ENCODE results near the gene VDR. TPM values are rescaled to one million over a fixed set of nuclear protein-coding genes. Genes with fewer than 3 reads are reported as not detected.

Gene VDR
- total RNA-seq, 2 experiments from 2014 or later, result 108 to 124 TPM

DNA sequence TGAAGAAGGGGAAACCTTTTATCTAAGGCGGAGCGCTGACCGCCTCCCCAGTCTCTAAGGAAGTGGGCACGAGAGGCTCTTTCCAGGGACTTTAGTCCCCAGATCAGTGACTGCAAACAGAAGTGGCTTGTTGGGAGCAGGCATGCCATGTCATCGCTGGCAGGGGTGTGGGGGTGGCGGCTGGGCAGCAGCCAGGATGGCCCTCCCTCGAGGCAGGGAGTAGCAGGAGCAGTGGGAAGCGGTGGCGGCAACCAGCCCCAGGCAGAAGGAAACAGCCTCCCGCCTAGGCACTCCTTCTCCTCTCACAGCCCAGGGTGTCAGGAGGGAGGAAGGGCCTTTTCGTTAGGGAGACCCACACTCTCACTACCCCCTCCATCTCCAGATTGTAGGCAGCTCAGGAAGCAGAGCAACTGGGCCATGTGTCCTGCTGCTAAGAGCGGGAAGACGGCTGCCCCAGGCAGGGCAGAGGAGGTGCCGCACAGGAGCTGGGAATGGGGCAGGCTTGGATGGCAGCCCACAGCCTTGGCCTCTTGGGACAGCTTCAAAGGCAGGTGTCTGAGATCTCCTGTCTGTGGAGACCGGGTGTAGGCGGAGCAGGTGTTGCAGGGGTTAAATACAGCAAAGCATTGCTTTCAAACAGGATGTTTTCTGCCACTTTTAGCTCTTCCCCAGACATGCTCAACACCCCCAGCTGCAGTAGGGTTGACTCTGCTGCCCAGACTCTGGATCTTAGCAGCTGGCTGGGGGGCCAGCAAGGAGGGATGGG, 21.8 kb downstream of the VDR start:
- intact Hi-C loops (cut with DNase I, micrococcal nuclease), result loop anchor here (10.0 kb wide), 2 partner anchors 302 to 488 kb away; partner anchors contain the start of gene CCDC184 (in 1 of the 2)
- ATAC-seq, result peak; percentile 14
- peaks cover 81% of the 10 kb centered on the region for H3K4me1 Mint-ChIP-seq
- H3K9me3 Mint-ChIP-seq (ENCODE audit: low read depth), result no peaks in the 10 kb centered on the region
- POLR2A ChIA-PET, result interaction anchor here (0.6 to 4.5 kb wide), 8 partner anchors 9 to 127 kb away, joined by 3 to 69 read pairs (median 8); partner anchors contain the start of gene VDR
- DNase-seq, result peak; percentile 70
- H3K4me3 Mint-ChIP-seq, result peak overlapping the region; percentile 78
- CTCF ChIA-PET, result interaction anchor here (0.5 to 3.3 kb wide), 15 partner anchors 8 to 141 kb away, joined by 3 to 17 read pairs (median 4); partner anchors contain the start of gene TMEM106C
- peaks cover 74% of the 10 kb centered on the region for H3K36me3 Mint-ChIP-seq (ENCODE audit: low read depth)
- peak overlapping the region; percentile 97 for H3K27ac Mint-ChIP-seq
- H3K27me3 Mint-ChIP-seq, result no peaks in the 10 kb centered on the region

DNA sequence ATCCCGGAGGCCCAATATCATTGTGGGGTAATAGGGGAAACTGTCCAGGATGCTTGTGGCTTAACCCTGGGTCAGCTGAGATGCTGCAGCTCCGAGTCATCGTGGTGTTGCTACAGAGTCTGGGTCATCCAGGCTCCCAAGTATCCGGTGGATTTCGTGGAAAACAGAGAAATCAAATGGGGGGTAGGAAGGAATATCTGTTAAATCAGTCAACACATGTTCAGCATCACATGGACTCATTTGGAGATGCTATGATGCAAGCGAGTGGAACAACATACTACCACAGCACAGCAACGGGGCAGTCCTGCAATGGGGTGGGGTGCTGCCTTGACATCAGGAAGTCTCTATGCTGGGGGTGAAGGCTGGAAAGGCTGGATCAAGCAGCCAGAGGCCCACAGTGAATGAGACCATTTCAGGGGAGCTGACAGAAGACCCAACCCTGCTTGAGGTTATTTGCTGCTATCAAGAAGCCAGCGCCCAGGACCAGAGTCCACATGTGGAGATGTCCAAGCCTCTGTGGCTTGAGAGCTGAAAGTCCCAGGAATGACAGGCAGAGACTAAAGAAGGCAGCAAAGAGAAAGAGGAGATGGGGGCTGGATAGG, 22.9 kb downstream of the VDR start:
- ATAC-seq (no peak), DNase-seq (peak; percentile 49)
- peaks cover 77% of the 10 kb centered on the region for H3K4me1 Mint-ChIP-seq
- H3K4me3 Mint-ChIP-seq, result peak overlapping the region; percentile 78
- H3K27me3 Mint-ChIP-seq, result no peaks in the 10 kb centered on the region
- H3K27ac Mint-ChIP-seq, result peak overlapping the region; percentile 84
- intact Hi-C loops (cut with DNase I, micrococcal nuclease), result loop anchor here (10.0 kb wide), 2 partner anchors 303 to 487 kb away; partner anchors contain the start of gene CCDC184 (in 1 of the 2)
- H3K36me3 Mint-ChIP-seq (ENCODE audit: low read depth), result peaks cover 76% of the 10 kb centered on the region
- no peaks in the 10 kb centered on the region for H3K9me3 Mint-ChIP-seq (ENCODE audit: low read depth)
- CTCF ChIA-PET, result interaction anchor here (0.6 to 2.0 kb wide), 4 partner anchors 14 to 71 kb away, joined by 3 to 5 read pairs (median 4); no protein-coding TSS in a partner anchor
- POLR2A ChIA-PET, result interaction anchor here (1.1 kb wide), 1 partner anchor 31 kb away, joined by 3 read pairs; no protein-coding TSS in a partner anchor

DNA sequence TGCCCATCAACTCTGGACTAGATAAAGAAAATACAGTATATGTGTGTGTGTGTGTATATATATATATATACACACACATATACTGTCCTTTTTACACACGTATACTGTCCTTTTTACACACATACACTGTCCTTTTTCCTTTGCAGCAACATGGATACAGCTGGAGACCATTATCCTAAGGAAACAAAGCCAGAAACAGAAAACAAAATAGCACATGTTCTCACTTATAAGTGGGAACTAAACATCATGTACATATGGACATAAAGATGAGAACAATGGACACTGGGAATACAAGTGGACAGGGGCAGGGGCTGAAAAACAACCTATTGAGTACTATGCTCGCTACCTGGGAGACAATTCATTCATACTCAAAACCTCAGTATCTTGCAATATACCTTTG, 23.7 kb downstream of the VDR start:
- Mint-ChIP-seq H3K9me3 (ENCODE audit: low read depth) (no peaks in the 10 kb centered on the region), H3K27ac (no peak overlapping the region), H3K36me3 (ENCODE audit: low read depth) (peaks cover 81% of the 10 kb centered on the region), H3K27me3 (no peaks in the 10 kb centered on the region), H3K4me3 (peak overlapping the region; percentile 50), H3K4me1 (peaks cover 76% of the 10 kb centered on the region)
- ChIA-PET POLR2A (no interaction called here), CTCF (interaction anchor here (1.0 to 2.0 kb wide), 5 partner anchors 10 to 71 kb away, joined by 3 to 5 read pairs (median 4); partner anchors contain the start of gene VDR)
- intact Hi-C loops (cut with DNase I, micrococcal nuclease), result loop anchor here (10.0 kb wide), 2 partner anchors 304 to 486 kb away; partner anchors contain the start of gene CCDC184 (in 1 of the 2)
- DNase-seq (no peak), ATAC-seq (no peak)

DNA sequence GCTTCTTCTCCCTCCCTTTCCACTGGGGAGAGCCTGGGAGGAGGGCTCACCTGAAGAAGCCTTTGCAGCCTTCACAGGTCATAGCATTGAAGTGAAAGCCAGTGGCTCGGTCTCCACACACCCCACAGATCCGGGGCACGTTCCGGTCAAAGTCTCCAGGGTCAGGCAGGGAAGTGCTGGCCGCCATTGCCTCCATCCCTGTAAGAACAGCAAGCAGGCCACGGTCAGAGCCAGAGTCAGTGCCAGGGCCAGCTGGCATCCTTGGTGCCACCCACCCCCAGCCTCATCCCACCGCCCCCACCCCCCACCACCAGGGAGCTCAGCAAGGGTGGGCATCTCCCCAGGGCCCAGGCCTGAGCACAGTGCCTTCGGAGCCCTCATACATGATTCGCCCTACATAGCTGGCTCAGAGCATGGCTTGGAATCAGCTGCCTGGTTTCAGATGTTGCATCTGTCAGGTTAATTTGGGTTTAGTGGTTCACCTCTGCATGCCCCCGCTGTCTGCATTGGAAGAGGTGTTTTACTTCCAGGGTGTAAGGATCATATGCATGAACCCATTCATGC, 25.8 kb downstream of the VDR start:
- H3K4me3 Mint-ChIP-seq, result no peak overlapping the region
- ATAC-seq (no peak), DNase-seq (no peak)
- ChIA-PET CTCF (interaction anchor here (1.6 kb wide), 1 partner anchor 11 kb away, joined by 4 read pairs; no protein-coding TSS in a partner anchor), POLR2A (interaction anchor here (0.6 to 1.1 kb wide), 2 partner anchors 9 to 10 kb away, joined by 3 read pairs; no protein-coding TSS in a partner anchor)
- no peaks in the 10 kb centered on the region for H3K9me3 Mint-ChIP-seq (ENCODE audit: low read depth)
- H3K27me3 Mint-ChIP-seq, result no peaks in the 10 kb centered on the region
- H3K27ac Mint-ChIP-seq, result peak overlapping the region; percentile 26
- intact Hi-C loops (cut with DNase I, micrococcal nuclease), result no loop called here
- H3K4me1 Mint-ChIP-seq, result peaks cover 56% of the 10 kb centered on the region
- H3K36me3 Mint-ChIP-seq (ENCODE audit: low read depth), result peaks cover 85% of the 10 kb centered on the region

DNA sequence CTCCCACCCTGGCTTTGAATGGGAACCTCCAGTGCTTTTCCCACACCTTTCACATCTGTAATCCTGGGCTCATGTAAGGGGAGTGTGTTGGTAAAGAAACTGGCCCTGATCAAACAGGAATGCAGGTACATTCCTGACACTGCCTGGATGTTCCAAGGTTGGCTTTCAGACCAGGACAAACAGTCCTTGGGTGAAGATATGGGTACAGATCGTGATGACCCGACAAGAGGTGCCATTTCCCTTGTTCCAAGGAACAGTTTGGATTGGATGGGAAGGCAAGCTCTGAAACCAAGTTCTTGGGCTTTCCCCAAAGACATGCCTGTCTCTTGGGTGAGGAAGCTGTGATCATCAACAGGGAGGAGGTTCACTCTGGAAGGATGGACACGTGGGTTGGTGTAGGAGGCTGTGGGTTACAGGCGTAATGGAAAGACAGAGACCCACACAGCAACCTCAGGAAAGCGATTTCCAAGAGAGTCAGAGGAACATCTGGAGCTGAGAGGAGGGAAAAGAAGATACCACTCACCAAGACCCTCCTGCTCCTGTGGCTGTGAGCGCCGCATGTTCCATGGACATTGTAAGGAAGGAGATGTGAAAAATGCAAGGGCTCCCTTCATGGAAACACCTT, 26.4 kb downstream of the VDR start:
- no peak overlapping the region for H3K27ac Mint-ChIP-seq
- ATAC-seq, result no peak
- CTCF ChIA-PET, result interaction anchor here (0.6 to 1.6 kb wide), 3 partner anchors 9 to 25 kb away, joined by 3 to 4 read pairs (median 3); no protein-coding TSS in a partner anchor
- H3K4me1 Mint-ChIP-seq, result peaks cover 52% of the 10 kb centered on the region
- no peaks in the 10 kb centered on the region for H3K27me3 Mint-ChIP-seq
- H3K9me3 Mint-ChIP-seq (ENCODE audit: low read depth), result no peaks in the 10 kb centered on the region
- no peak for DNase-seq
- intact Hi-C loops (cut with DNase I, micrococcal nuclease), result no loop called here
- POLR2A ChIA-PET, result interaction anchor here (1.1 kb wide), 1 partner anchor 10 kb away, joined by 3 read pairs; no protein-coding TSS in a partner anchor
- peaks cover 86% of the 10 kb centered on the region for H3K36me3 Mint-ChIP-seq (ENCODE audit: low read depth)
- H3K4me3 Mint-ChIP-seq, result no peak overlapping the region

DNA sequence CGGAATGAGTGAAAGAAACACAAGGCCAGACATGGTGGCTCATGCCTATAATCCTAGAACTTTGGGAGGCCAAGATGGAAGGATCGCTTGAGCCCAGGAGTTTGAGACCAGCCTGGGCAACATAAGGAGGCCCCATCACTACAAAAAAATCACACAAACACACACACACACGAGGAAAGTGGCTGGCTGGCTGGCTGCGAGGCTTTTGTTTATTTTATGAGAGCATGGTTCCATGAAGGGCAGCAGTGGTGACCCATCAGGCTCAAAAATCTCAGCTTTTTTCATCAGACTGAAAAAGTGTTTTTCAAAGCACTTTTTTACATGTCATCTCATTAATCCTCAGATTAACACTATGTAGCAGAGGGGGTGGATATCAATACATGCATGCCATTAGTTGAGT, 27.7 kb downstream of the VDR start:
- H3K27me3 Mint-ChIP-seq, result no peaks in the 10 kb centered on the region
- intact Hi-C loops (cut with DNase I, micrococcal nuclease), result no loop called here
- peaks cover 51% of the 10 kb centered on the region for H3K4me1 Mint-ChIP-seq
- no peak overlapping the region for H3K27ac Mint-ChIP-seq
- ChIA-PET POLR2A (no interaction called here), CTCF (no interaction called here)
- no peaks in the 10 kb centered on the region for H3K9me3 Mint-ChIP-seq (ENCODE audit: low read depth)
- H3K36me3 Mint-ChIP-seq (ENCODE audit: low read depth), result peaks cover 85% of the 10 kb centered on the region
- H3K4me3 Mint-ChIP-seq, result no peak overlapping the region
- ATAC-seq (no peak), DNase-seq (no peak)

DNA sequence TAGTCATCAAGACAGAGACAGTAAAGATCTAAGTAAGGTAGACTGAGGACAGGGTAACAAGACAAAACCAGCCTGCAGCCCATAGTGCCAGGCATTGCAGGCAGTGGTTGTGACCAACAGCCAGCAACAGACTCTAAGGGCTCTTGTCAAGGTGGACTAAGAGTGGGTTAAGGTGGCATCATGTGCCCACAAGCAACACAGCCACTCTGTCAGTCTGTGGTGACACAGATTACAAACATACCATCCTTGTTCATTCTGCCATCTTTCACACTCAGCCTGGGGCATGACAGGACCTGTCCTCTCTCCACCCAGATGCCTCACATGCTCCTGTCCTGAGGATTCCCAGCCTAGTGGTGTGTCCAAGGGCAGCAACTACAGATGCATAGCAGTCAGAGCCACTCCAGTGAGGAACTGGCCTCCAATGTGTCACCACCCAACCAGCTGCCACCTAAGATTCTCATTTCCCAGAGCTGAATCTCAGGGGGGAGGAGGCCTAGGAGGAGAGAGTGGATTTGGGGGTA, 28.3 kb downstream of the VDR start:
- no peak overlapping the region for H3K4me3 Mint-ChIP-seq
- ChIA-PET POLR2A (no interaction called here), CTCF (interaction anchor here (1.4 kb wide), 1 partner anchor 10 kb away, joined by 4 read pairs; no protein-coding TSS in a partner anchor)
- DNase-seq (no peak), ATAC-seq (peak; percentile 25)
- no peak overlapping the region for H3K27ac Mint-ChIP-seq
- peaks cover 85% of the 10 kb centered on the region for H3K36me3 Mint-ChIP-seq (ENCODE audit: low read depth)
- peaks cover 51% of the 10 kb centered on the region for H3K4me1 Mint-ChIP-seq
- H3K27me3 Mint-ChIP-seq, result no peaks in the 10 kb centered on the region
- intact Hi-C loops (cut with DNase I, micrococcal nuclease), result no loop called here
- H3K9me3 Mint-ChIP-seq (ENCODE audit: low read depth), result no peaks in the 10 kb centered on the region

DNA sequence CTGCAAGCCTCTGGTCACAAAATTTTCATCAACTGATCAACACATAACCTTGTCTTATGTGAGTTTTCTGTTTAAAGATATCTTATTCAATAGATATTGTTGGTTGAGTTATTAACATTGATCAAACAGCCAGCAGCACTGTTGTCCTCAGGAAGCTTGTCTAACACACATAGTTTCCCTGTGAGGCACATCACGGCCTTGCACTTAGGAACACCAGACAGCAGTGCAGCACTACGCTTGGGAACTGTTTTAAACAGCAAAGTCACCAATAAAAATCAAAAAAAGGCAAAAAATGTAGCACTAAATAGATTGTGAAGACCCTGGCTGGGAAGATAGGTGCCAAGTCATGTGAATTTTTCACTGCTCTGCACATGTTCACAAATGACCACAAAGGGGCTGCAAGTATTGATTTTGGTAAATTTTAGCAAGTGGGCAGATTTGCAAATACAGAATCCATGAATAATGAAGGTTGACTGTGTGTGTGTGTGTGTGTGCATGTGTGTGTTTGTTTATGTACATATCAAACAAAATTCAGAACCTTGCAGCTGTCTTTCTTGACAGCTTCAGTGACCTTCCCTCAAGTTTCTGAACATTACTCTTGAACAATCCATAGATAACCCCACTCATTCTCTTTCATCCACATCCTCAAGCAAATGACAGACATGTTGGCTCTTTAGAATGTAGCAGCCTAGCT, 28.9 kb downstream of the VDR start:
- Mint-ChIP-seq H3K4me1 (peaks cover 53% of the 10 kb centered on the region), H3K36me3 (ENCODE audit: low read depth) (peaks cover 86% of the 10 kb centered on the region), H3K9me3 (ENCODE audit: low read depth) (no peaks in the 10 kb centered on the region), H3K27ac (no peak overlapping the region), H3K27me3 (no peaks in the 10 kb centered on the region), H3K4me3 (no peak overlapping the region)
- POLR2A ChIA-PET, result no interaction called here
- intact Hi-C loops (cut with DNase I, micrococcal nuclease), result no loop called here
- DNase-seq (no peak), ATAC-seq (no peak)
- CTCF ChIA-PET, result interaction anchor here (1.3 to 1.7 kb wide), 4 partner anchors 7 to 44 kb away, joined by 3 to 9 read pairs (median 6); no protein-coding TSS in a partner anchor

DNA sequence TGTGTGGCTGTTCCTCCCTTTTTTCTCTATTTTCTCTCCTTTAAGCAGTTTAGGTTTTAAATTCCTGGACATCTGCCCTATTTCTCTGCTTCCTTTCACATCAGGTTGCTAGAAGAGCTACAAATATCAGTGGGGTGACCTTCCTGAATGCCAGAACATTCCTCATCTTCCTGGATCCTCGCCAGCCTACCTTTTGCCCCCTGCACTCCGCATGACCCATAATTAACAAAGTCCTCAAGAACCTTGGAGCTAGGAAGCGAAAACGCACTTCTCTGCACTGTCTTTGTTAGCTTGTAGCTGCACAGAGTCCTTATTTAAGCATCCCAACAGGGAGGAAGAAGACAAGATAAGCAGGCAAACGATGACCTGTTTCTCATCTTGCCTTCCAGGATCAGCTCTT, 30.5 kb downstream of the VDR start:
- H3K36me3 Mint-ChIP-seq (ENCODE audit: low read depth), result peaks cover 88% of the 10 kb centered on the region
- no peaks in the 10 kb centered on the region for H3K27me3 Mint-ChIP-seq
- intact Hi-C loops (cut with DNase I, micrococcal nuclease), result no loop called here
- peaks cover 57% of the 10 kb centered on the region for H3K4me1 Mint-ChIP-seq
- DNase-seq (no peak), ATAC-seq (no peak)
- no peak overlapping the region for H3K4me3 Mint-ChIP-seq
- H3K9me3 Mint-ChIP-seq (ENCODE audit: low read depth), result no peaks in the 10 kb centered on the region
- H3K27ac Mint-ChIP-seq, result no peak overlapping the region
- CTCF ChIA-PET, result interaction anchor here (1.0 to 1.7 kb wide), 6 partner anchors 9 to 106 kb away, joined by 3 to 9 read pairs (median 3); no protein-coding TSS in a partner anchor
- POLR2A ChIA-PET, result interaction anchor here (1.3 to 1.5 kb wide), 2 partner anchors 9 to 11 kb away, joined by 4 to 5 read pairs; no protein-coding TSS in a partner anchor

DNA sequence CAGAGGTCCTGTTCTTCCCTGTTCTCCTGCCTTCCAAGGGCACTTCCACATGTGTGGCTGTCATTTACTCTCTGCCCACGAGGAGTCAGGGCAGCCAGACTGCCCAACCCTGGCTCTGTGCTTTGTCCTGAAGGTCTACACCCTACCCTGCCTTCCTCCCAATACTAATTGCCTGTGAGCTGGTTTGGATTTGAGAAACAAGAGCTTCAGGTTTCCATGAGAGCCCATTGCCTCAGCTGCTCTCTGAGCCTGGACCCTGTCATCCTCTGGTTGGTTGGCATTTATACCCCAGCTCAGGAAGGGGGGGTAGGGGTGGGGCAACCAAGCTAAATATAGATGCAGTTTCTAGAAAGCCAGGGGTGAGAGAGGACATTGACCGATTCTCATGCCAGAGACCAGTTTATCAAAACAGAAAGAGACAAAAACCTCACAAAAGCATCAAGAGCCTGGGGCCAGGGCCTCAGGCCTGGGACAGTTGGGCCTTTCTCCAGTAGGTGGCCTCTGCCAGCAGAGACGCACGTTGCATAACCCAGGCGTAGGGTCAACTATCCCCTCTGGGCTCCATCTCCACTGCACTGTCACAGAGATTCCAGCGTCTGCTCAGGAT, 34.5 kb downstream of the VDR start:
- ChIA-PET CTCF (interaction anchor here (0.6 to 2.6 kb wide), 10 partner anchors 10 to 163 kb away, joined by 3 to 8 read pairs (median 3); partner anchors contain the start of gene VDR), POLR2A (interaction anchor here (1.0 to 5.3 kb wide), 2 partner anchors 10 to 14 kb away, joined by 4 to 69 read pairs; no protein-coding TSS in a partner anchor)
- intact Hi-C loops (cut with DNase I, micrococcal nuclease), result no loop called here
- H3K27ac Mint-ChIP-seq, result peak overlapping the region; percentile 85
- ATAC-seq (no peak), DNase-seq (no peak)
- peaks cover 79% of the 10 kb centered on the region for H3K36me3 Mint-ChIP-seq (ENCODE audit: low read depth)
- peaks cover 66% of the 10 kb centered on the region for H3K4me1 Mint-ChIP-seq
- H3K9me3 Mint-ChIP-seq (ENCODE audit: low read depth), result no peaks in the 10 kb centered on the region
- no peak overlapping the region for H3K4me3 Mint-ChIP-seq
- no peaks in the 10 kb centered on the region for H3K27me3 Mint-ChIP-seq
